Hematopoietic multipotent progenitor cell treated with erythropoietin and hydrocortisone succinate and interleukin-3 and kit ligand, for 15 days (in vitro differentiated cells): ENCODE data around the gene FAR2.
"Not testable (repeated sequence)": the region's sequence is repeated elsewhere in the genome, so short reads cannot be mapped to it uniquely, and the experiment has no call there.

Experiments
- DNase-seq: peaks from one replicate; pipeline ENCODE4 v3.0.0-alpha.2; 2015; ENCODE audit warnings: low spot score

FAR2 gene

DNA sequence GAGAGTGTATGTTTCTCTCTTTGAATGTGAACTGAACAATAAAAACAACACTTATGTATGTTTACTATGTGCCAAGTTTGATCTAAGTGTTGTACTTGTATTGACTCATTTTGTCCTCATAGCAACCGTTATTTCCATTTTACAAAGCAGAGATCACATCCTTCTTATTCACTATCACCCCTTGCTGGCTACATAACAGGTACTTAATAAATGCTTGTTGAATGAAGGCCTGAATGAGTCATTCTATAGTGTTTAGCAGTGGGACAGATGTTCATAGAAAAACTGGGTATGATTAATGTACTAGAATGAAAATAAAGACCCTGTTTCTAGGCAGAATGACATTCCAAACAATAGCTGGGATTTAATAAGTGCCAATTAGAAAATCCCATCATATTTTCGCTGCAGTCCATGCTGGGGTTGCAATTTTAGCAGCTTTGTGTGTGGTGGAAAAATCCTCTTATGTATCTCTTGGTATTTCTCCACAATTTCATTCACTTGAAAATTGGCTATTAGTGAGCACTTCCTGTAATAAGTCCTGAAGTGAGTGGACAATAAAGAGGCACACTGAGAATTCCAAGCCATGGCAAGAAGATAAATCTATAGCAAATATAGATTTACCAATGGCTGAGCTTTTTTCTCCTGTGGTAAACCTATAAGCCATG lies 86.0 kb downstream of the FAR2 start:
- no peak for DNase-seq

DNA sequence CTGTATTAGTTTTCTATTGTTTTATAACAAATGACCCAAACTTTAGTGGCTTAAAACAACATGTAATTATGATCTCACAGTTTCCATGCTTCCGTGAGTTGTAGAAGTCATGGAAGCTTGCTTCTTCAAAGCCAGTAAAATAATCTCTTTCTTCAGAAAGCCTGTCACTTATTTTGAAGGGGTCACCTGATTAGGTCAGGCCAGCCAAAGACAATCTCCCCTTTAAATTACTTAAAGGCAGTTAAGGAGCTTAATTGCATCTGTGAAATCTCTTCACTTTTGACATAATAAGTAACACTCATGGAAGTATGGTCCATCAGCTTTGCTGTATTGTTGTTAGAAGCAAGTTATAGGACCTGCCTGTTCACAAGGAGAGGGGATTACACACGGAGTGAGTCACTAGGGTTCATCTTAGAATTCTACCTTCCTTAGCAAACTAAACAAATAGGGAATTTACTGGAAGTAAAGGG lies 89.8 kb downstream of the FAR2 start:
- DNase-seq = no peak

DNA sequence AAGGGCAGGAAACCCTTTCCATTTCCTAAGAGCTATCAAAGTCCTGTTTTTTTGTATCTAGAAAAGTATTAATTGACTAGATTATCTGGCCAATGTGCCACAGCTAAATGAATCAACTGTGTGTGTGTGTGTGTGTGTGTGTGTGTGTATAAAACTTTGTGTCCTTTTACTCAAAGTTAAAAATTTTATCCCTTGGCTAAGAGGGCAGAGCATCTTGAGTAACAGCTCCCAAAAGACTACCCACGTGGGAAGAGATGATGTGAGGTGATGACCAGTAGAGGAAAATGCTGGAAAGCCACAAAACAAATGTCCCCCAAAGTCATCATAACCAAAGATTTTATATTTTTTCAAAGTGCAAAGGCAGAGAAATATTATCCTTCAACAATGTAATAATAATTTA lies 90.3 kb downstream of the FAR2 start:
- no peak for DNase-seq

DNA sequence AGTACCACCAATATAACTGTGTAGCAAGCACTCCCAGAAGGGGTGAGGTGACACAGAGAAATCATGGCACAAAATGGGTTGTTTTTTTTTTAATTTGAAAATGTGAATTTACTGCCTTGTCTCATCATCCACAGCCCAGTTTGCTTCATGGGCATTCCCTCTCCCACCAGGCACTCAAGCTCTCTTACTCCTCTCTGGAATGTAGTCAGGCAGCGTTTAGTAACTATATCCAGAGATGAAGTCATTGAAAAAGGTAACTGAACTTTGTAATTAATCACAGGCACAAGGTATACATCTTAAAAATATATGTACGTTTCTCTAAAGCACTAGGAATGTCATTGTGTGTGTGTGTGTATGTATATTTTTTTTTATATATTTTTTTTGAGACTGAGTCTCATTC lies 91.4 kb downstream of the FAR2 start:
- no peak for DNase-seq

DNA sequence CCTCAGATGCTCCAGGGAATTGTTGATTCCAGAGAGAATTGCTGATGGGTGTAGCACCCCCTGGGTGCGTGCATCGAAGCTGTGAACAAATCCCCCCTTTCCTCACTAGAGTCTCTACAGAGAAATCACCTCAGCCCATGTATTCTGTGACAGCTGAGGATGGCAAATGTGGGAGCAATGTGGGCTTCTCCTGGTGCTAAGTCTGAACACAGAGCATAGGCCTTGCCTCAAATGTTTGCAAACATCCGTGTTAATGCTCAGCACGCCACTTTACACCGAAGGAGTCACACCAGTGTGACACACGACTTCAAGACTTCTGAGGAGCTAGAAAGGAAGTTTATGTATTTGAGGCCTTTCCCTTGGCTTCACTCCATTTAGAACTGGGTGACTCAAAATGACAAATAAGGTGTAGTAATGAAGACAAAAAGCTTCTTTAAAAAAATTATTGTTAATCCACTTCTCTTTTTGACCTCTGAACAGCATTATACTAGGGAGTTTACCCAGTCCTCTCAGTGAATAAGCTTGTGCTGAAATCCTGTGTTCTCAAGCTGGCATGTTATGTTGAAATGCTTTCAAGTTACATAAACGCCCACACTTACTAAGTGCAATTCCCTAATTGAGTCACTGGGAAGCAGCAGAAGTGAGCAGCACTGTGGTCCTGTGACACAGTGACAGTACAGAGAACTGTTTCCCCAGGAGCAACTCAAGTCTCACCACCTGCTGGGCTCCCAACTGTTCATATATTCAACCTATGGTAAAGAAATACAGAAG lies 92.9 kb downstream of the FAR2 start:
- DNase-seq = no peak

DNA sequence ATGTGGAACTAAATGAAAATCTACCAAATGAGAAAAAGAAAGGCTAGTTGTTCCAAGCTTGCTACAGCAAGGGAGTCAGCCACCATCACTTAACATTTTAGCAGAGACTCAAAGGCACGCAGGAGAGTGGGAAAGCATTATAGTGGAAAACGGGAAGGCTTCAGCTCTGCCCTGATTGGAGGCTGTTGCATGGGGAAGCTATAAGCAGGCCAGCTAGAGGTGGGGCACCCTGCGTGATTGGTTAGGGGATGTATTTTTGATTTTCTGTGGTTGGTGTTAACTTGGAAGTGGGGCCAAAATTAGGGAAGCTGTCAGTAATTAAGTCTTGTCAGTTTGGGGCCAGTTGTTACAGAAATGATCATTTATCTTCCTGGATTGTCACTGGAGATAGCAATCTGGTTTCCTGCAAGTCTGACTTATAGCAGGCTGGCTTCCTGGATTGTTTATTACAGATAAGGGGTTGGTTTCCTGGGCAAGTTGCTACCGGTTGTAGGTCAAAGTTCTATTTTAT lies 93.9 kb downstream of the FAR2 start:
- no peak for DNase-seq

DNA sequence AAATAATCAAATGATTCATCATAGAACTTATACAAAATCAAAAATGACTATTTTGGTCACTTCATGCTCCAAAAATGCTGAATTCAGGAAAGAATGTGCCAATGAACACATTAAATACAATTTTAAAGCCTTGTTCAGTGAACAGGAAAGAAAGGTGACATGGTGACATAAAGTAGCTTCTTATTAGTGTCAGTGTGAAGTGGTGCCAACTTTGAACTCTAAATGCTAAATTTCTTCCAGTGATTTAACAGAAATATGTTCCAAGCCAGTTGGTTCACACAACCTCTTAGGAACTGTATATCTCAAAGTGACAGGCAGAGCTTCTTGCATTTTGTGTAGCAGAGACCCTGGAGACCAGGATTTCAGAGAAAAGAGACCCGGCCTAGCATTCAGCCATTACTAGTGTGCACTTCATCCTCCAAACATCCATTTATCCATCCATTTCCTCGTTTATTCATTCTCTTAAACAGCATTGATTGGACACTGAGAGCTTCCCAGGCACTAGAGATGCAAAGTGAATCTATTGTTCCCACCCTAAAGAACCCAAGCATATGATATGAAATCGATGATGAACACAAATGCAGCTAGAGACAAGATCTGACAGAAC lies 95.2 kb downstream of the FAR2 start:
- DNase-seq = no peak

DNA sequence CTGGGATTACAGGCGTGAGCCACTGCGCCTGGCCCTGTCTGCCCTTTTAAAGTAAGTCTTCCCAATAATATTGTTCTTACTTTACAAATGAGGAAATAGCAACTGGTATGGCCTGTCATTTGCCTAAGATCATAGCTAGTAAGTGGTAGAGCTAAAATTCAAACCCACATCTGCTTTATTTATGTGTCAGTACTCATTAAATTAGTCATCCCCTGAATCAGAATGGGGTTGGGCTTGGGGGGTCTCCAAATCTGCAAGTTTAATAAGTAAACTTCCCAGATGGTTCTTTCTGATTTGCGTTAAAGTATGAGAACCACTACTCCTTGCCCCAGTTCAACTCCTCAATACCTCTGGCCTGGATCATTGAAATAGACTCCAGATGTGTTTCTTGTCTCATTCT lies 96.2 kb downstream of the FAR2 start:
- DNase-seq = no peak

DNA sequence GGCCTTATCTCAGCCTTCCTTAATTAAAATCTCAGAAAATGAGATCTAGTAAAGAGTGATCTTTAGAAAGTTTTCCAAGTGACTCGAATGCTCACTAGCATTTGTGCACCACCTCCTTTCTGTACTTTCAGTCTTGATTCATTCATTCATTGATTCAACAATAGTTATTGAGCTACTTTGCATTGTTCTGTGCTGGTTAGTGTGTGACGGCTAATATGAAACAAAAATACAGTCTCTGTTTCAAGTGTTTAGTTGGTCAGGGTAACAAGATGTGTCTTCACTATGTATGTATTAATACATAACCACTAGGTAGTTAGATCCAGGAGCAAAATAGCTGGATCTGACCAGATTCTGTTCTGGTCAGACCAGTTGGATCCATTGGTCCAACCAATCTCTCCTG lies 100.9 kb downstream of the FAR2 start:
- no peak for DNase-seq

DNA sequence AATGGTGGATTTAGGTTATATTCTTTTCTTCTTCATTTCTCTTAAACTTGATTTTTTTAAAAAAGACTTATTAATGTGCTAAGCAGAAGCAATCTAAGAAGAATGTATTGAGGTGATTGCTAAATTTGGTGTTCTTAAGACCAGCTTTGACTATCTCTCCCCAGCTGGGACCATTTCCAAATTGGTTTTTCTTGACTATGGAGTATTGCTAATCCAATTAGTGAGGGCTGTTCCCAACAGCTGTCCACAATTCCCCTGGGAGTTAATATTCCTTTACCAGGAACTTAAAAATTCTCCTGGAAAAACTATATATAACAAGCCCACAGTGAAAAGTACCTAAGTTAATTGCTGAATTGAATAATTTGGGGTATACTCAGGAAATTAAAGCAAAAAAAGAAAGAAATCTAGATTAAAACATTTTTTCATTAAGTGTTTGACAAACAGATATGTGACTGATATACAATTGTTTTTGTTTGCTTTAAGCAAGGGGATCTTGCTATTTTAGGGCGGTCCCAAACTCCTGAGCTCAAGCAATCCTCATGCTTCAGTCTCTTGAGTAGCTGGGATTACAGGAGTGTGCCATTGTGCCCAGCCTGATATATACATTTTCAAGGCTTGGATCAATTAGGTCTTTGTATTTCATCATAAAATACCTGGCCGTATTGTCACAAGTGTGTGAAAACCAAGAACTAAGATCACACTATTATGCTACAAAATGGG lies 105.0 kb downstream of the FAR2 start:
- no peak for DNase-seq

DNA sequence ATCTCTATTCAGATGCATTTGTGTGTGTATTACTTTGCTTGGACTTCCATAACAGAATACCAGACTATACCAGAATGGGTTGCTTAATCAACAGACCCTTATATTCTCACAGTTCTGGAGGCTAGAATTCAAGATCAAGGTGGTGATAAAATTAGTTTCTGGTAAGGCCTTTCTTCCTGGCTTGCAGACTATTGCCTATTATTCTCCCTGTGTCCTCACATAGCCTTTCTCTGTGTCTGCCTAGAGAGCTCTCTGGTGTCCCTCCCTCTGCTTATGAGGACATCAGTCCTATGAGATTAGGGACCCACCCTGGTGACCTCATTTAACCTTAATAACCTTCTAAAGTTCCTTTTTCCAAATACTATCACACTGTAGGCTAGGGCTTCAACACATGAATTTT lies 106.0 kb downstream of the FAR2 start:
- no peak for DNase-seq

DNA sequence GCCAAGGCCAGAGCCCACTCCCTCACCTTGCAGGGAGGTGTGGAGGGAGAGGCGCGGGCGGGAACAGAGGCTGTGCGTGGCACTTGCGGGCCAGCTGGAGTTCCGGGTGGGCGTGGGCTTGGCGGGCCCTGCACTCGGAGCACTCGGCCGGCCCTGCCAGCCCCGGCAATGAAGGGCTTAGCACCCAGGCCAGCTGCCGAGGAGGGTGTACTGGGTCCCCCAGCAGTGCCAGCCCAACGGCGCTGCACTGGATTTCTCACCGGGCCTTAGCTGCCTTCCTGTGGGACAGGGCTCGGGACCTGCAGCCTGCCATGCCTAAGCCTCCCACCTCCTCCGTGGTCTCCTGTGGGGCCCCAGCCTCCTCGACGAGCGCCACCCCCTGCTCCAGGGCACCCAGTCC lies 107.5 kb downstream of the FAR2 start:
- DNase-seq = no peak

DNA sequence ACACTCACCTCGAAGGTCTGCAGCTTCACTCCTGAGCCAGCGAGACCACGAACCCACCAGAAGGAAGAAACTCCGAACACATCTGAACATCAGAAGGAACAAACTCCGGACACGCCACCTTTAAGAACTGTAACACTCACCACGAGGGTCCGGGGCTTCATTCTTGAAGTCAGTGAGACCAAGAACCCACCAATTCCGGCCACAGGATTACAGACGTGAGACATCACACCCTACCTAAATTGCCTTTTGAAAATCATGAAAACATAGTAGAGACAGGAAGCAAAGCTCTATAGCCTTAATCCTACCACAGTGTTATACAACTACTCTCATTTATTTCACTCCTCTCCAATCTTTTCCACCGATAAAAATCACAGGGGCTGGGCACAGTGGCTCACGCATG lies 108.6 kb downstream of the FAR2 start:
- not testable (repeated sequence) for DNase-seq

DNA sequence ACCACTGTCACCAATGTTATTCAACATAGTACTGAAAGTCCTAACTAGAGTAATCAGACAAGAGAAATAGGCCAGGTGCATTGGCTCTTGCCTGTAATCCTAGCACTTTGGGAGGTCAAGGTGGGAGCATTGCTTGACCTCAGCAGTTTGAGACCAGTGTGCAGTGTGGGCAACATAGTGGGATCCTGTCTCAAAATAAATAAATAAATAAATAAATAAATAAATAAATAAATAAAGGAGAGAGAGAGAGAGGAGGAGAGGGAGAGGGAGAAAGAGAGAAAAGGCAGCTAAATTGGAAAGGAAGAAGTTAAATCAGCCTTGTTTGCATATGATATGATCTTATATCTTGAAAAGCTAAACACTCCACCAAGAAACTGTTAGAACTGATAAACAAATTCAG lies 115.3 kb downstream of the FAR2 start:
- DNase-seq = no peak

DNA sequence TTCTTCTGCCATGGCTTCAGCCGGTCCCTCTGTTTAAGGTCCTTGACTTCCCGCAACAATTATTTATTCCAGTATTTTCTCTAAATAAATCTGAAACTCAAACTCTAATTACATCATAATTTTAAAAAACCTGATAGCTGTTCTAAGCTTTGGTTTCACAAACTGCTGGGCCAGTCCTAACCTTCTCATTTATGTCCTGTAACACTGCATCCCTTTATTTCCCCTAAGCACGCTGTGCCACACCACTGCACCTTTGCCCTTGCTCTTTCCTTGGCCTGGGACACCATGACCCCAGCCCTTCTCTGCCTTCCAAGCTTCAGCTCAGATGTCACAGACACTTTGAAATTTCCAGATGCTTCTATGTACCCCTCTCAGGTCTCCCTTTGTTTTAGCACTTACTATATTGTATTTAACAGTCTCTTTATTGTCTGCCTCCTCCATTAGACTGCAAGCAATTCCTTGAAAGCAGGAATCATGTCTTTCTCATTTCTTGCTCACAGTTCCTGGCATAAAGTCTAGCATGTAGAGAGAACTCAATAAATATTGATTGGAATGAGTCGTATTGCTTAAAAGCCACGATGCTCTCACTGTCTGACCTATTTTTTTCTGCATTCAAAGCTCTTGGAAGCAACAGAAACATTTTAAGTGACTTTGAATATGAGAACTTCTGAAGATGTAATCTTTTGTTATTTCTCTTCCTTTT lies 120.8 kb downstream of the FAR2 start:
- DNase-seq = no peak

DNA sequence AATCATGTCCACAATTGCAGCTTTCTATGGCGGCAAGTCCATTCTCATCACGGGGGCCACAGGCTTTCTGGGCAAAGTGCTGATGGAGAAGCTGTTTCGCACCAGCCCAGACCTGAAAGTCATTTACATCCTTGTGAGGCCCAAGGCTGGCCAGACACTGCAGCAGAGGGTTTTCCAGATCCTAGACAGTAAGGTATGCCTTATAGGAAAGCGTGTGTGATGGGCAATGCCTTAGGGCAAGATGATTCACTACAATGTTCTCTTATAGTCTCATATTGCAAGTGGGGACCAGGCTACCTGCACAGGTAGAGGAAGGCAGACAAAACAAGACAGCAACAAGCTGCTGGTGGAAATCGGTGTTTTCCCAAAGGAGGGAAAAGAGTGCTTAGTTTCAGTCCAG lies 121.4 kb downstream of the FAR2 start:
- no peak for DNase-seq

DNA sequence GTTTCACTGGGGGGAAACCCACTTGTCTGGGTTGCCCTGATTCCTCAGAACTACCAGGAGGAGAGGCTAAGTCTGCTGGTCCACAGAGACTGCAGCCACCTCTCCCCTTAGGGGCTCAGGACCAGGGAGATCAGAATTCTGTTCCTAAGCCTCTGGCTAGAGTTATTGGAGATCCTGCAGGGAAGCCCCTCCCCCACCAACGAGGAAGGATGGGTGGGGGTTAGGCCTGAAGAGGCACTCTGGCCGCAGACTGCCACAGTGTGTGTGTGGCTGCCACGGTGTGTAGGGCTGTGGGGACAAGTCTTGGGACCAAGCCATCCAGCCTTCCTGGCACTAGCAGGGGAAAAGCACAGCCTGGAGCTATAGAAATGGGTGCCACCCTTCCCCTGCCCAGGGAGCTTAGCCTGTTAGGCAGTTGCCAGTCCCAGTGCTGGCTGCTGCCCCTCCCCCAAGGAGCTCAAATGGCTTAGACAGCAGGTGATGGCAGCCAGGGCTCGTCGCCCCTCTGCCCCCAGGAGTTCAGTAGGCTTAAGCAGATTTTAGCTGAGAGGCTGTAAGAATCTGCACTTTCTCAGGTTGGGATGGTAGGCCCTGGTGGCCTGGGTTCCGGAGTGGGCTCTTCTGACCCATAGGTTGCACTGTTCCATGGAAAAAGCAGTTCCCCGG lies 124.2 kb downstream of the FAR2 start:
- DNase-seq = no peak

DNA sequence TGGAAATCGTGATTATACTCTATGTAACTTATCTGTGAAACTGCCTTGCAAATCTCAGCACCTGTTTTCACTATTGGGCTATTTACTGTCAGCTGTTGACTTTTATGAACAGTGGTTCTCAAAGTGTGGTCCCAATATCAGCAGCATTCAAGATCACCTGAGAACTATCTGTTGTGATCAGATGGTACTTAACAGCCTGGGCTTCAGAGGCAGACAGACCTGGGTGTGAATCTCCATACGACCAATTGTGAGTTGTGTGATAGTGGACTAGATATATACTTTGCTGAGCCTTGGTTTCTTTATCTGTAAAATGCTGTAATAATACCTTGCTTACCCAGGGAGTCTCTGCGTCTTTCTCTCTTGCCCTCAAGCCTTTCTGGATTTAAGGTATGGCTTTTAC lies 126.8 kb downstream of the FAR2 start:
- no peak for DNase-seq

DNA sequence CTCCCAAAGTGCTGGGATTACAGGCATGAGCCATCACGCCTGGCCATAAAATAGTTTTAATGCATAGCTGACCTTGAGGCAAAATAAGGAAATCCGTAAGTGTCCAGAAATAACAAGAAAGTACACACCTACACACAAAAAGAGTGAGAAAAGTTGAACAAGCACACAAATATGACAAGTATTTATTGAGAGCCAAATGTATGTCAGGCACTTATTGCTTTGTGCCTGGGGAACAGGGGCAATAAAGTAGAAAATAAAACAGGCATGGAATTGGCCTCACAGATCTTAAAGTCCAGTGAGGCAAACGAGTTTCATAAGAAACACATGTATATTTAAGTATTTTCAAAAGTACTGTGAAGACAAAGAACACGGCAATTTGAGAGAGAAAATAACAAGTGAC lies 128.2 kb downstream of the FAR2 start:
- DNase-seq = no peak

DNA sequence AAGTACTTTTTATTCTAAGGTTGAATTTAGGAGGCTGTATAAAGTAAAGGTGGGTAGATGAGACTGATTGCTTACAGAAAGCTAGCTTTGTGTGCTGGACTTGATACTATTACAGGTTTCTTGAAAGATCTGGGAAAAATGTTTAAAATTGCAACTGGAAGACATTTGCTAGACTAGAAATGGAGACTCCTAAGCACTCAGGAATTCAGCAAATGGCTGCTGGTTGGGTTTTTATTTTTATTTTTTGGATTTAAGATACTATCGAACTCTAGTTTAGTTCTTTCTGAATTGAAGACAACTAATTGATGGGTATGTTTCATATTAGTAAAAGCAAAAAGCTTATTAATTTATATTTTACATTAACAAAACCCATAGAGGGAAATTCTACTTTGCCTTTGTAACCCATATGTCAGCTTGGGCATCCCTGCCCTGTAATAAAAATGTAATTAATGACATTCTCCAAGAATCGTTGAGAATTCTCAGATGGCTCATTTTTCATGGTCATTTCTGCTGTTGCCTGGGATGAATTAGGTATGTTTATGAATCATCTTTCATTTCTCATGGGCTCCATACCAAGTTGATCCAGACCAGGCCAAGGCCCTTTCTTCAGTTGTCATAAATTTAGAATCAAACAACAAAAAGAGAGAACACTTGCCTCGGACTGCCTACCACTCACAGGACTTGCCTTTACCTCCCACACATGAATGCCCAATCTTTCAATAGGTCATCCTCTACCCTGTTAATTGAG lies 129.8 kb downstream of the FAR2 start:
- no peak for DNase-seq
